Stomach (tissue), 4 donors: ENCODE measurements around the gene HOXB7.

ENCODE experiments used
- CTCF ChIP-seq, 7 experiments: fragments of 450-650 bp in 4 of 7; fragments of 200-600 bp in 3 of 7; sonication (generic) in 3 of 7; IDR thresholded peaks; one replicate each; pipeline ENCODE4 v1.5.1; 2016 to 2019; ENCODE audit warnings: antibody characterized with exemption in 7 of 7, control low read depth in 2 of 7, mild to moderate bottlenecking in 1 of 7
- POLR2AphosphoS5 ChIP-seq, 3 donors: sonication (generic); formaldehyde crosslinking; IDR thresholded peaks; one replicate each; pipeline ENCODE4 v1.6.1; 2016; ENCODE audit warnings: antibody characterized with exemption in 3 of 3

GRCh38 chr17:48634493-48635208 is 23.8 kb upstream of the HOXB7 start:
- TF ChIP-seq CTCF (IDR thresholded peaks at IDR 0.05) (no peak), POLR2AphosphoS5 (IDR thresholded peaks at IDR 0.05) (no peak)
